Measurements from ENCODE around the gene NR3C2.
A peak's percentile ranks its signal among the peaks of the same experiment; 100 is the strongest.

Gene NR3C2

GRCh38 chr4:148239494-148239985 is 202.7 kb downstream of the NR3C2 start:
- H3K27ac Mint-ChIP-seq: no peak overlapping the region
- no peak for DNase-seq (ENCODE audit: low spot score)
- no peaks in the 10 kb centered on the region for H3K4me1 Mint-ChIP-seq (ENCODE audit: low read depth)
- H3K9me3 Mint-ChIP-seq: no peaks in the 10 kb centered on the region
- H3K27me3 Mint-ChIP-seq (ENCODE audit: low read depth): no peaks in the 10 kb centered on the region
- H3K36me3 Mint-ChIP-seq (ENCODE audit: low read depth): no peaks in the 10 kb centered on the region
- H3K4me3 Mint-ChIP-seq: no peak overlapping the region

- no peak overlapping the region for H3K27ac Mint-ChIP-seq
- H3K27me3 Mint-ChIP-seq (ENCODE audit: low read depth): no peaks in the 10 kb centered on the region
- H3K36me3 Mint-ChIP-seq (ENCODE audit: low read depth): no peaks in the 10 kb centered on the region
- no peaks in the 10 kb centered on the region for H3K4me1 Mint-ChIP-seq (ENCODE audit: low read depth)
- no peak for DNase-seq (ENCODE audit: low spot score)
- H3K9me3 Mint-ChIP-seq: no peaks in the 10 kb centered on the region
- H3K4me3 Mint-ChIP-seq: no peak overlapping the region
Observed at GRCh38 chr4:148238811-148239493, 203.3 kb downstream of the NR3C2 start.

- Mint-ChIP-seq H3K4me1 (ENCODE audit: low read depth) (no peaks in the 10 kb centered on the region), H3K27ac (no peak overlapping the region), H3K36me3 (ENCODE audit: low read depth) (no peaks in the 10 kb centered on the region), H3K9me3 (no peaks in the 10 kb centered on the region), H3K4me3 (no peak overlapping the region), H3K27me3 (ENCODE audit: low read depth) (no peaks in the 10 kb centered on the region)
- no peak for DNase-seq (ENCODE audit: low spot score)
Observed at GRCh38 chr4:148238086-148238485, 204.1 kb downstream of the NR3C2 start.

- Mint-ChIP-seq H3K4me1 (ENCODE audit: low read depth) (no peaks in the 10 kb centered on the region), H3K9me3 (no peaks in the 10 kb centered on the region), H3K4me3 (no peak overlapping the region), H3K27me3 (ENCODE audit: low read depth) (no peaks in the 10 kb centered on the region), H3K27ac (no peak overlapping the region), H3K36me3 (ENCODE audit: low read depth) (no peaks in the 10 kb centered on the region)
- no peak for DNase-seq (ENCODE audit: low spot score)
Observed at GRCh38 chr4:148235809-148236208, 206.4 kb downstream of the NR3C2 start.

- Mint-ChIP-seq H3K27ac (no peak overlapping the region), H3K36me3 (ENCODE audit: low read depth) (no peaks in the 10 kb centered on the region), H3K9me3 (no peaks in the 10 kb centered on the region), H3K4me1 (ENCODE audit: low read depth) (no peaks in the 10 kb centered on the region), H3K27me3 (ENCODE audit: low read depth) (no peaks in the 10 kb centered on the region), H3K4me3 (no peak overlapping the region)
- no peak for DNase-seq (ENCODE audit: low spot score)
Observed at GRCh38 chr4:148229798-148230197, 212.4 kb downstream of the NR3C2 start.

GRCh38 chr4:148229028-148229427 is 213.2 kb downstream of the NR3C2 start:
- H3K36me3 Mint-ChIP-seq (ENCODE audit: low read depth): no peaks in the 10 kb centered on the region
- H3K27ac Mint-ChIP-seq: no peak overlapping the region
- no peaks in the 10 kb centered on the region for H3K27me3 Mint-ChIP-seq (ENCODE audit: low read depth)
- H3K4me1 Mint-ChIP-seq (ENCODE audit: low read depth): no peaks in the 10 kb centered on the region
- H3K9me3 Mint-ChIP-seq: no peaks in the 10 kb centered on the region
- no peak for DNase-seq (ENCODE audit: low spot score)
- H3K4me3 Mint-ChIP-seq: no peak overlapping the region

GRCh38 chr4:148227147-148227546 is 215.1 kb downstream of the NR3C2 start:
- Mint-ChIP-seq H3K4me1 (ENCODE audit: low read depth) (no peaks in the 10 kb centered on the region), H3K4me3 (no peak overlapping the region), H3K9me3 (no peaks in the 10 kb centered on the region), H3K27me3 (ENCODE audit: low read depth) (no peaks in the 10 kb centered on the region), H3K27ac (no peak overlapping the region), H3K36me3 (ENCODE audit: low read depth) (no peaks in the 10 kb centered on the region)
- no peak for DNase-seq (ENCODE audit: low spot score)

GRCh38 chr4:148226341-148226740 is 215.9 kb downstream of the NR3C2 start:
- H3K27me3 Mint-ChIP-seq (ENCODE audit: low read depth): no peaks in the 10 kb centered on the region
- H3K36me3 Mint-ChIP-seq (ENCODE audit: low read depth): no peaks in the 10 kb centered on the region
- no peak overlapping the region for H3K27ac Mint-ChIP-seq
- DNase-seq (ENCODE audit: low spot score): no peak
- H3K4me1 Mint-ChIP-seq (ENCODE audit: low read depth): no peaks in the 10 kb centered on the region
- H3K4me3 Mint-ChIP-seq: no peak overlapping the region
- no peaks in the 10 kb centered on the region for H3K9me3 Mint-ChIP-seq

- no peak for DNase-seq (ENCODE audit: low spot score)
- Mint-ChIP-seq H3K27me3 (ENCODE audit: low read depth) (no peaks in the 10 kb centered on the region), H3K9me3 (no peaks in the 10 kb centered on the region)
Observed at GRCh38 chr4:148225639-148226038, 216.6 kb downstream of the NR3C2 start.

GRCh38 chr4:148224476-148224875 is 217.7 kb downstream of the NR3C2 start:
- Mint-ChIP-seq H3K27me3 (ENCODE audit: low read depth) (no peaks in the 10 kb centered on the region), H3K4me1 (ENCODE audit: low read depth) (no peaks in the 10 kb centered on the region)

More at GRCh38 chr4:148225639-148226038, 216.6 kb downstream of the NR3C2 start:
- no peaks in the 10 kb centered on the region for H3K4me1 Mint-ChIP-seq (ENCODE audit: low read depth)
- H3K27ac Mint-ChIP-seq: no peak overlapping the region
- no peak overlapping the region for H3K4me3 Mint-ChIP-seq
- no peaks in the 10 kb centered on the region for H3K36me3 Mint-ChIP-seq (ENCODE audit: low read depth)

GRCh38 chr4:148222991-148223660 is 219.1 kb downstream of the NR3C2 start:
- no peak overlapping the region for H3K27ac Mint-ChIP-seq

More at GRCh38 chr4:148224476-148224875, 217.7 kb downstream of the NR3C2 start:
- Mint-ChIP-seq H3K27ac (no peak overlapping the region), H3K36me3 (ENCODE audit: low read depth) (no peaks in the 10 kb centered on the region), H3K9me3 (no peaks in the 10 kb centered on the region), H3K4me3 (no peak overlapping the region)
- DNase-seq (ENCODE audit: low spot score): no peak

GRCh38 chr4:148216866-148217814 is 225.1 kb downstream of the NR3C2 start:
- H3K27ac Mint-ChIP-seq: peak overlapping the region; percentile 77

More at GRCh38 chr4:148222991-148223660, 219.1 kb downstream of the NR3C2 start:
- Mint-ChIP-seq H3K9me3 (no peaks in the 10 kb centered on the region), H3K4me3 (no peak overlapping the region), H3K4me1 (ENCODE audit: low read depth) (no peaks in the 10 kb centered on the region), H3K27me3 (ENCODE audit: low read depth) (no peaks in the 10 kb centered on the region), H3K36me3 (ENCODE audit: low read depth) (no peaks in the 10 kb centered on the region)
- no peak for DNase-seq (ENCODE audit: low spot score)

GRCh38 chr4:148216321-148216720 is 225.9 kb downstream of the NR3C2 start:
- Mint-ChIP-seq H3K27ac (peak overlapping the region; percentile 77), H3K27me3 (ENCODE audit: low read depth) (peaks cover 4% of the 10 kb centered on the region), H3K4me1 (ENCODE audit: low read depth) (peaks cover 18% of the 10 kb centered on the region)

More at GRCh38 chr4:148216866-148217814, 225.1 kb downstream of the NR3C2 start:
- peak overlapping the region; percentile 56 for H3K4me3 Mint-ChIP-seq
- H3K4me1 Mint-ChIP-seq (ENCODE audit: low read depth): peaks cover 18% of the 10 kb centered on the region
- H3K36me3 Mint-ChIP-seq (ENCODE audit: low read depth): no peaks in the 10 kb centered on the region
- peaks cover 4% of the 10 kb centered on the region for H3K27me3 Mint-ChIP-seq (ENCODE audit: low read depth)
- DNase-seq (ENCODE audit: low spot score): peak; percentile 24
- H3K9me3 Mint-ChIP-seq: no peaks in the 10 kb centered on the region

More at GRCh38 chr4:148216321-148216720, 225.9 kb downstream of the NR3C2 start:
- H3K4me3 Mint-ChIP-seq: peak overlapping the region; percentile 56
- H3K9me3 Mint-ChIP-seq: no peaks in the 10 kb centered on the region
- H3K36me3 Mint-ChIP-seq (ENCODE audit: low read depth): no peaks in the 10 kb centered on the region
- DNase-seq (ENCODE audit: low spot score): no peak

Data from T-helper 2 cell treated with Interferon-gamma antibody and Interleukin-4, amounts not matched to agents 5 μg/mL and 100 μg/mL, for 36 hours (primary cell).